HepG2 (cell line): ENCODE data around the gene RSPH9. TPM values are rescaled to one million over a fixed set of nuclear protein-coding genes. Genes with fewer than 3 reads are reported as not detected.
"Not testable (repeated sequence)": the region's sequence is repeated elsewhere in the genome, so short reads cannot be mapped to it uniquely, and the experiment has no call there.

Experiments
- ATAC-seq: fragments of 200-7000 bp; cut with Tn5 transposase; 3 replicates; pipeline ENCODE4 v1.9.1; 2020; ENCODE audit warnings: mild to moderate bottlenecking, moderate library complexity
- BruUV-seq: library from RNA; stranded (reverse); fragments of 400-500 nt; replicated peaks from 2 replicates; lab custom pipeline; 2021; lab: Mats Ljungman, UMichigan
- CTCF ChIA-PET: fragments of 300-600 bp; formaldehyde crosslinking; extraction: SDS; loops from one replicate; lab custom pipeline; 2021; ENCODE audit warnings: low total read pairs, inconsistent platforms, low intra/inter-chr PET ratio; lab: Yijun Ruan, JAX
- POLR2A ChIA-PET: fragments of 350-600 bp; sonication (Branson Sonifier 250); formaldehyde crosslinking; loops from one replicate; lab custom pipeline; 2020; ENCODE audit warnings: antibody characterized with exemption, inconsistent platforms; lab: Yijun Ruan, JAX
- DNase-seq: peaks from one replicate; pipeline ENCODE4 v3.0.0-alpha.2; 2015; ENCODE audit warnings: low spot score
- FAIRE-seq: peaks from 3 replicates; lab custom pipeline; 2011; peaks lifted over from hg19 to GRCh38; lab: Jason Lieb, UNC
- H2AFZ ChIP-seq: one replicate; pipeline ENCODE4 v1.6.1; 2011; ENCODE audit warnings: low read length, inconsistent platforms
- H3K27ac ChIP-seq: fragments of 300-600 bp; 3 replicates; pipeline ENCODE4 v1.8.0; 2011; ENCODE audit warnings: mixed run types, mild to moderate bottlenecking, mixed read lengths, low read length, inconsistent platforms; ENCODE audit not compliant: insufficient read depth; ENCODE audit errors: extremely low read length
- H3K27me3 ChIP-seq, 2 experiments: fragments of 200-600 bp in 1 of 2; 2 replicates in 1 of 2; 3 replicates in 1 of 2; pipeline versions ENCODE4 v1.6.0 to v1.8.0; 2011; ENCODE audit warnings: low read length in 2 of 2, mild to moderate bottlenecking in 2 of 2, moderate library complexity in 2 of 2, inconsistent platforms in 1 of 2; ENCODE audit not compliant: insufficient read depth in 2 of 2, control insufficient read depth in 1 of 2
- H3K36me3 ChIP-seq, 2 experiments: fragments of 200-600 bp in 1 of 2; replicated peaks in 1 of 2; 2 replicates in 1 of 2; 3 replicates in 1 of 2; pipeline versions ENCODE4 v1.5.1 to v1.8.0; 2011; ENCODE audit warnings: low read length in 2 of 2, inconsistent platforms in 1 of 2; ENCODE audit not compliant: insufficient read depth in 2 of 2, control insufficient read depth in 1 of 2
- H3K4me1 ChIP-seq: 2 replicates; pipeline ENCODE4 v1.5.1; 2012; ENCODE audit warnings: low read length, inconsistent platforms; ENCODE audit not compliant: insufficient read depth
- H3K4me2 ChIP-seq: 2 replicates; pipeline ENCODE4 v1.6.0; 2011; ENCODE audit warnings: low read depth, low read length, inconsistent platforms
- H3K4me3 ChIP-seq, 3 experiments: fragments of 200-600 bp in 1 of 3; sonication (generic), shearing (Covaris generic) in 1 of 3; replicated peaks in 1 of 3; 2 replicates each; pipeline ENCODE4 v1.5.1; 2011 to 2016; ENCODE audit warnings: low read length in 3 of 3, inconsistent platforms in 2 of 3, low read depth in 2 of 3, mild to moderate bottlenecking in 2 of 3, control low read depth in 1 of 3, mixed read lengths in 1 of 3; ENCODE audit not compliant: insufficient read depth in 1 of 3
- H3K79me2 ChIP-seq: one replicate; pipeline ENCODE4 v1.6.1; 2011; ENCODE audit warnings: low read length, inconsistent platforms; ENCODE audit not compliant: insufficient read depth
- H3K9ac ChIP-seq: 2 replicates; pipeline ENCODE4 v1.6.0; 2011; ENCODE audit warnings: mild to moderate bottlenecking, low read depth, low read length, inconsistent platforms; ENCODE audit not compliant: insufficient read depth
- H3K9me3 ChIP-seq: 2 replicates; pipeline ENCODE4 v1.5.1; 2012; ENCODE audit warnings: mild to moderate bottlenecking, low read length
- H4K20me1 ChIP-seq: 2 replicates; pipeline ENCODE4 v1.6.0; 2011; ENCODE audit warnings: inconsistent platforms, mild to moderate bottlenecking, low read length, moderate library complexity; ENCODE audit not compliant: insufficient read depth
- PITX1 ChIP-seq: sonication (generic); formaldehyde crosslinking; IDR thresholded peaks from 2 replicates; pipeline ENCODE4 v1.5.1; 2020; ENCODE audit warnings: mild to moderate bottlenecking, missing genetic modification reagents
- ZNF260 ChIP-seq: sonication (generic); formaldehyde crosslinking; IDR thresholded peaks from 2 replicates; pipeline ENCODE4 v1.4.0; 2020; ENCODE audit warnings: missing genetic modification reagents, low read depth, mild to moderate bottlenecking, borderline replicate concordance
- ZNF3 ChIP-seq: IDR thresholded peaks from 2 replicates; pipeline ENCODE4 v1.7.0; 2017; ENCODE audit warnings: inconsistent platforms
- ZNF354B ChIP-seq: sonication (generic); formaldehyde crosslinking; IDR thresholded peaks from 2 replicates; pipeline ENCODE4 v1.8.0; 2022; ENCODE audit warnings: mild to moderate bottlenecking, missing genetic modification reagents
- ZNF589 ChIP-seq: sonication (generic); formaldehyde crosslinking; conservative IDR thresholded peaks from 2 replicates; pipeline ENCODE4 v1.8.0; 2022; ENCODE audit warnings: mild to moderate bottlenecking, moderate library complexity, missing genetic modification reagents
- ZNF770 ChIP-seq: sonication (generic); formaldehyde crosslinking; IDR thresholded peaks from 2 replicates; pipeline ENCODE4 v1.5.0; 2020; ENCODE audit warnings: mild to moderate bottlenecking, missing genetic modification reagents
- WGBS: methylation state at CpG from one replicate; pipeline ENCODE4 v1.1.6; 2017; ENCODE audit warnings: low lambda C conversion rate; 5-methylcytosine and 5-hydroxymethylcytosine counted together
- in situ Hi-C: cut with HindIII; loops from 2 replicates; pipeline ENCODE4 v1.10.0; 2017; ENCODE audit warnings: low pct_unique_long_range_greater_than_20kb; ENCODE audit not compliant: extremely low pct_ligation_motif_present
- intact Hi-C: fragments of 100-400 bp; cut with micrococcal nuclease; formaldehyde crosslinking; loops from one replicate; pipeline ENCODE4 v1.10.0; 2022; ENCODE audit not compliant: unreplicated experiment
- polyA plus RNA-seq, 8 experiments: library from polyadenylated mRNA; depleted of rRNA in 3 of 8; stranded (reverse) in 7 of 8; unstranded in 1 of 8; fragments of >200 nt; fragmentation: Illumina TruSeq in 4 of 8; extraction: Trizol in 4 of 8; gene quantifications; 2 replicates each; pipeline versions ENCODE4 v1.2.1 to v1.2.3, GENCODE V29; 2011 to 2016; ENCODE audit warnings: low read depth in 4 of 8, missing spikeins in 1 of 8, mixed read lengths in 1 of 8; ENCODE audit not compliant: insufficient read depth in 1 of 8
- total RNA-seq, 5 experiments: library from RNA; depleted of rRNA; stranded (reverse); fragments of >200 nt; fragmentation: Illumina TruSeq; extraction: Trizol; gene quantifications; 2 replicates each; pipeline ENCODE4 v1.2.3, GENCODE V29; 2016; ENCODE audit warnings: low read depth in 1 of 5
- TF ChIP-seq, protein P1 (sequence below): sonication (generic); formaldehyde crosslinking; conservative IDR thresholded peaks from 2 replicates; pipeline ENCODE4 v1.8.1; 2023; ENCODE audit warnings: missing genetic modification reagents

Gene RSPH9
- total and polyA plus RNA-seq, 2 of the 13 experiments (the other 11 are each of a cell fraction or from before 2014, with no cell fraction given): 0.04 TPM; not detected in 1

DNA sequence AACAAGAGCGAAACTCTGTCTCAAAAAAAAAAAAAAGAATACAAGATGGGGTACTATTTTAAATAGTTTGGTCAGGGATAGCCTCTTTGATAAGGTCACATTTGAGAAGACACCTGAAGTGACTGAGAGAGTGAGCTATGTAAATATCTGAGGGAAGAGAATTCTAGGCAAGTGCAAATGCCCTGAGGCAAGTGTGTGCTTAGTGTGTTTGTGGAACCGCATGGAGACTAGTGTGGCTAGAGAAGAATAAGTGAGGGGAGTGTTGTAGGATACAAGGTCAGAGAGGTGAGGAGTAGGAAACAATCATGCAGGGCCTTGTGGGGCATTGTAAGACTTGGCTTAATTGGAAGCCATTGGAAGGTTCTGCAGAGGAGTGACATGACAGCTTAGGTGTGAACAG, 3.4 kb downstream of the RSPH9 start:
- ATAC-seq (no peak), DNase-seq (no peak), FAIRE-seq (no peak)
- no peaks in the 10 kb centered on the region for H3K79me2 ChIP-seq
- ChIA-PET POLR2A (interaction anchor here (1.0 to 5.9 kb wide), 2 partner anchors 13 to 19 kb away, joined by 3 to 22 read pairs; partner anchors contain the start of gene MAD2L1BP), CTCF (no interaction called here)
- no TSS peak for BruUV-seq
- no peaks in the 10 kb centered on the region for H4K20me1 ChIP-seq
- intact Hi-C loops: no loop called here
- no peaks in the 10 kb centered on the region for H3K9me3 ChIP-seq
- no peak overlapping the region for H3K27ac ChIP-seq
- H3K4me3 ChIP-seq: no peak overlapping the region
- peaks cover 1 to 7% of the 10 kb centered on the region in 2 experiments; a peak in 2 of 5 replicates for H3K27me3 ChIP-seq
- no peaks in the 10 kb centered on the region for H3K36me3 ChIP-seq
- in situ Hi-C loops: no loop called here
- TF ChIP-seq ZNF260 (no peak), PITX1 (CRISPR knock-in tag) (no peak), ZNF354B (no peak), ZNF589 (CRISPR knock-in tag) (no peak), ZNF3 (CRISPR knock-in tag) (no peak)
- TF ChIP-seq, protein P1, sequence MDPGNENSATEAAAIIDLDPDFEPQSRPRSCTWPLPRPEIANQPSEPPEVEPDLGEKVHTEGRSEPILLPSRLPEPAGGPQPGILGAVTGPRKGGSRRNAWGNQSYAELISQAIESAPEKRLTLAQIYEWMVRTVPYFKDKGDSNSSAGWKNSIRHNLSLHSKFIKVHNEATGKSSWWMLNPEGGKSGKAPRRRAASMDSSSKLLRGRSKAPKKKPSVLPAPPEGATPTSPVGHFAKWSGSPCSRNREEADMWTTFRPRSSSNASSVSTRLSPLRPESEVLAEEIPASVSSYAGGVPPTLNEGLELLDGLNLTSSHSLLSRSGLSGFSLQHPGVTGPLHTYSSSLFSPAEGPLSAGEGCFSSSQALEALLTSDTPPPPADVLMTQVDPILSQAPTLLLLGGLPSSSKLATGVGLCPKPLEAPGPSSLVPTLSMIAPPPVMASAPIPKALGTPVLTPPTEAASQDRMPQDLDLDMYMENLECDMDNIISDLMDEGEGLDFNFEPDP: no peak
- H2AFZ ChIP-seq: no peak overlapping the region
- WGBS: 58% methylated on average over 2 of the region's 2 CpGs
- H3K4me2 ChIP-seq: no peak overlapping the region
- no peak overlapping the region for H3K9ac ChIP-seq
- H3K4me1 ChIP-seq: no peaks in the 10 kb centered on the region

- H3K36me3 ChIP-seq, H2AFZ ChIP-seq, in situ Hi-C loops, H3K79me2 ChIP-seq, FAIRE-seq, H3K4me1 ChIP-seq, H3K4me3 ChIP-seq, H3K4me2 ChIP-seq, H3K9ac ChIP-seq, BruUV-seq, CTCF ChIA-PET, H4K20me1 ChIP-seq, DNase-seq, H3K27ac ChIP-seq, ATAC-seq, intact Hi-C loops, H3K9me3 ChIP-seq: not testable (repeated sequence)
- WGBS: 38% methylated on average over 2 of the region's 2 CpGs
- 0 out of 2 replicates have a peak, but pooled peaks have one; percentile 27 for TF ChIP-seq ZNF770 (CRISPR knock-in tag)
- H3K27me3 ChIP-seq: peaks cover 3 to 17% of the 10 kb centered on the region in 2 experiments; a peak in 2 of 5 replicates
- POLR2A ChIA-PET: interaction anchor here (1.2 kb wide), 1 partner anchor 17 kb away, joined by 6 read pairs; the partner anchor contains the start of gene MAD2L1BP
Measured at GRCh38 chr6:43652822-43653221, 8.0 kb downstream of the RSPH9 start.
